B cell (primary cell): ENCODE data around the gene TUG1. TPM values are rescaled to one million over a fixed set of nuclear protein-coding genes. Genes with fewer than 3 reads are reported as not detected.
A peak's percentile ranks its signal among the peaks of the same experiment; 100 is the strongest.

ENCODE experiments used
- ATAC-seq: fragments of 200-7000 bp; cut with Tn5 transposase; one replicate; pipeline ENCODE4 v1.10.0; 2021; ENCODE audit warnings: low read depth, mild to moderate bottlenecking, moderate number of reproducible peaks, moderate library complexity
- CTCF ChIA-PET: fragments of 350-600 bp; sonication (Branson Sonifier 250); formaldehyde crosslinking; loops from one replicate; lab custom pipeline; 2021; ENCODE audit warnings: antibody characterized with exemption, inconsistent platforms; lab: Charles Lee
- POLR2A ChIA-PET: fragments of 350-600 bp; sonication (Branson Sonifier 250); formaldehyde crosslinking; loops from one replicate; lab custom pipeline; 2021; ENCODE audit warnings: antibody characterized with exemption; lab: Charles Lee
- DNase-seq: peaks from one replicate; pipeline ENCODE4 v3.0.0; 2013
- H2AFZ ChIP-seq: 2 replicates; pipeline ENCODE4 v1.6.1; 2012; ENCODE audit warnings: mild to moderate bottlenecking, low read depth, low read length; ENCODE audit not compliant: insufficient read depth, poor library complexity, severe bottlenecking
- H3K27ac ChIP-seq, 2 donors: 1 replicate in 1 of 2; 2 replicates in 1 of 2; pipeline ENCODE4 v1.5.1; 2012 to 2013; ENCODE audit warnings: low read length in 2 of 2, mild to moderate bottlenecking in 2 of 2, moderate library complexity in 1 of 2
- H3K27me3 ChIP-seq, 4 experiments: fragments of 200-600 bp in 1 of 4; sonication (generic) in 1 of 4; replicated peaks in 1 of 4; 1 replicate in 2 of 4; 2 replicates in 2 of 4; pipeline versions ENCODE4 v1.6.1 to v1.7.0; 2013 to 2016; ENCODE audit warnings: low read length in 3 of 4, mild to moderate bottlenecking in 2 of 4, mixed read lengths in 1 of 4, moderate library complexity in 1 of 4; ENCODE audit not compliant: insufficient read depth in 4 of 4, control insufficient read depth in 3 of 4; ENCODE audit errors: control extremely low read depth in 1 of 4
- H3K36me3 ChIP-seq, 2 experiments: replicated peaks in 1 of 2; 1 replicate in 1 of 2; 2 replicates in 1 of 2; pipeline versions ENCODE4 v1.6.1 to v1.7.1; 2013; ENCODE audit warnings: low read length in 1 of 2; ENCODE audit not compliant: insufficient read depth in 2 of 2, control insufficient read depth in 1 of 2; ENCODE audit errors: control extremely low read depth in 1 of 2, extremely low read depth in 1 of 2
- H3K4me1 ChIP-seq, 2 donors: fragments of 200-600 bp in 1 of 2; sonication (generic) in 1 of 2; 1 replicate in 1 of 2; 2 replicates in 1 of 2; pipeline versions ENCODE4 v1.5.1 to v1.6.1; 2013 to 2017; ENCODE audit warnings: low read length in 2 of 2; ENCODE audit not compliant: control insufficient read depth in 2 of 2, insufficient read depth in 2 of 2
- H3K4me2 ChIP-seq: replicated peaks from 2 replicates; pipeline ENCODE3; 2012; ENCODE audit warnings: mild to moderate bottlenecking, low read depth, low read length; ENCODE audit not compliant: poor library complexity, severe bottlenecking
- H3K4me3 ChIP-seq, 5 experiments: fragments of 200-600 bp in 1 of 5; sonication (generic) in 1 of 5; 1 replicate in 3 of 5; 2 replicates in 2 of 5; pipeline versions ENCODE4 v1.5.1 to v1.7.0; 2011 to 2016; ENCODE audit warnings: low read length in 4 of 5, mild to moderate bottlenecking in 4 of 5, low read depth in 2 of 5, control low read depth in 1 of 5, moderate library complexity in 1 of 5; ENCODE audit not compliant: insufficient read depth in 1 of 5; ENCODE audit errors: control extremely low read depth in 1 of 5, extremely low read depth in 1 of 5
- H3K79me2 ChIP-seq: fragments of 200-600 bp; sonication (generic); one replicate; pipeline ENCODE4 v1.6.0; 2016; ENCODE audit warnings: low read length; ENCODE audit not compliant: control insufficient read depth, insufficient read depth
- H3K9ac ChIP-seq: fragments of 200-600 bp; sonication (generic); 2 replicates; pipeline ENCODE4 v1.6.1; 2017; ENCODE audit warnings: mild to moderate bottlenecking, low read length, moderate library complexity
- H3K9me3 ChIP-seq, 3 donors: one replicate each; pipeline versions ENCODE4 v1.6.1 to v1.7.1; 2013; ENCODE audit warnings: low read length in 2 of 3; ENCODE audit not compliant: control insufficient read depth in 2 of 3, insufficient read depth in 1 of 3; ENCODE audit errors: control extremely low read depth in 1 of 3
- H4K20me1 ChIP-seq: 2 replicates; pipeline ENCODE4 v1.6.0; 2012; ENCODE audit warnings: mild to moderate bottlenecking, low read length; ENCODE audit not compliant: insufficient read depth, control insufficient read depth, poor library complexity, severe bottlenecking
- H3K27ac Mint-ChIP-seq: one replicate; pipeline ENCODE4 v1.8.0; 2021; ENCODE audit warnings: mixed read lengths
- H3K27me3 Mint-ChIP-seq: one replicate; pipeline ENCODE4 v1.8.0; 2021; ENCODE audit warnings: mixed read lengths
- H3K4me1 Mint-ChIP-seq: one replicate; pipeline ENCODE4 v1.8.0; 2021; ENCODE audit warnings: mixed read lengths
- H3K4me3 Mint-ChIP-seq: one replicate; pipeline ENCODE4 v1.8.0; 2021; ENCODE audit warnings: mixed read lengths
- H3K9me3 Mint-ChIP-seq: one replicate; pipeline ENCODE4 v1.8.0; 2022; ENCODE audit warnings: mixed read lengths; ENCODE audit not compliant: insufficient read depth
- CTCF ChIP-seq: fragments of 200-600 bp; IDR thresholded peaks from one replicate; pipeline ENCODE4 v1.8.0; 2022; ENCODE audit warnings: antibody characterized with exemption, mild to moderate bottlenecking
- EZH2 ChIP-seq: IDR thresholded peaks from 2 replicates; pipeline ENCODE4 v1.6.1; 2012; ENCODE audit warnings: borderline replicate concordance, low read depth, mild to moderate bottlenecking, moderate library complexity, low read length; ENCODE audit not compliant: insufficient read depth, poor library complexity, severe bottlenecking
- WGBS: methylation state at CpG from one replicate; pipeline ENCODE4 v1.1.5; 2013; ENCODE audit warnings: missing lambda C conversion rate; ENCODE audit not compliant: insufficient coverage; 5-methylcytosine and 5-hydroxymethylcytosine counted together
- intact Hi-C: fragments of 100-400 bp; cut with micrococcal nuclease; formaldehyde crosslinking; loops from one replicate; pipeline ENCODE4 v1.10.0; 2022
- polyA plus RNA-seq: library from polyadenylated mRNA; depleted of rRNA; stranded (reverse); fragments of >200 nt; gene quantifications from 2 replicates; pipeline ENCODE4 v1.2.3, GENCODE V29; 2012
- total RNA-seq, 2 donors: library from RNA; stranded (reverse); fragments of 120-200 nt in 1 of 2; gene quantifications; 1 replicate in 1 of 2; 2 replicates in 1 of 2; pipeline versions ENCODE4 v1.2.3 to v1.2.4, GENCODE V29; 2013 to 2022

Gene TUG1
- total and polyA plus RNA-seq, 2 donors (not counting 1 experiment from before 2014, with no cell fraction given), result 78.9 to 110 TPM

DNA sequence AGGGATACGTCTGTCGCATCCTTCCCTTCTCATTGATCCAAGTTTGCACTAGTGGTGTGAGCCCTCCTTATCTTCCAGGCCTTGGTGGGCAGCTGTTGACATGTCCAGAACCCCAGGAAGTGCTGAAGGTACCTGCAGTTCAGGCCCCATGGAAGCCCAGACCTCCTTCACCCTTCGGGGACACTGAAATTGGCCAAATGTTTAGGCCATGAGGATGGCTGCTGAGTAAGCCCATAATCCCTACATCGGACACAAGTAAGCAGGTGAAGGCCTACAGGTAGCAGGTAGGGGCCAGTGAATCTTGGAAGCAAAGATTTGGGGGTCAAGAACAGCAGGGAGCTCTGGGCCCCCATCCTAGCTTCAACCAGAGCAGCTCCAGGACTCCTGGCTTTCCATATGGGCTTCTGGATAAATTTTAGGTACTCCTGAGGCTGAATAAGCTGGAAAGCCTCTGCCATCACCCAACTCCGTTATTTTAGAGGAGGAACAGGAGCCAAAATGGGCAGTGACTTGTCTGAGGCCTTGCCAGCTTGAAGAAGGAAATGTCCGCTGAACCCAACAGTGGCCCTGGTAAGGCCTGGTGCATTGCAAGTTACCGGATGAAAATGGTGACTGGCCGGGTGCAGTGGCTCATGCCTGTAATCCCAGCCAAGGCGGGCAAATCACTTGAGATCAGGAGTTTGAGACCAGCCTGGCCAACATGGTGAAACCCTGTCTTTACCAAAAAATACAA lies 45.7 kb upstream of the TUG1 start:
- H3K4me3 ChIP-seq, result no peak overlapping the region
- DNase-seq (no peak), ATAC-seq (no peak)
- H3K9me3 Mint-ChIP-seq, result no peaks in the 10 kb centered on the region
- H3K4me1 Mint-ChIP-seq, result peaks cover 12% of the 10 kb centered on the region
- H3K9ac ChIP-seq, result no peak overlapping the region
- H3K27ac Mint-ChIP-seq, result peak overlapping the region; percentile 41
- POLR2A ChIA-PET, result interaction anchor here (0.6 kb wide), 1 partner anchor 186 kb away, joined by 3 read pairs; no protein-coding TSS in a partner anchor
- peak overlapping the region in 1 of 2 donors; percentile 33 for H3K27ac ChIP-seq
- intact Hi-C loops, result loop anchor here (5.0 kb wide), 1 partner anchor 331 kb away; the partner anchor contains the start of gene PES1
- no peak overlapping the region for H2AFZ ChIP-seq
- no peak overlapping the region for H3K4me2 ChIP-seq
- peaks cover 0 to 21% of the 10 kb centered on the region in 2 experiments for H3K36me3 ChIP-seq
- no peak overlapping the region for H3K4me3 Mint-ChIP-seq
- H3K27me3 Mint-ChIP-seq, result peaks cover 3% of the 10 kb centered on the region
- H3K9me3 ChIP-seq, result peaks cover 0 to 9% (median 0%) of the 10 kb centered on the region in 3 donors
- peaks cover 0 to 6% (median under 1%) of the 10 kb centered on the region in 4 experiments for H3K27me3 ChIP-seq
- 98% methylated on average over 8 of the region's 9 CpGs for WGBS
- CTCF ChIA-PET, result interaction anchor here (0.6 to 1.1 kb wide), 3 partner anchors 35 to 332 kb away, joined by 3 to 4 read pairs (median 3); no protein-coding TSS in a partner anchor
- peaks cover 9 to 14% of the 10 kb centered on the region in 2 donors for H3K4me1 ChIP-seq
- H4K20me1 ChIP-seq, result no peaks in the 10 kb centered on the region
- no peak for TF ChIP-seq CTCF
- no peak for TF ChIP-seq EZH2
- peaks cover 23% of the 10 kb centered on the region for H3K79me2 ChIP-seq

- TF ChIP-seq CTCF (no peak), EZH2 (no peak)
- CTCF ChIA-PET, result interaction anchor here (1.5 kb wide), 1 partner anchor 291 kb away, joined by 7 read pairs; no protein-coding TSS in a partner anchor
- Histone ChIP-seq H3K27me3 (peaks cover 0 to 6% (median under 1%) of the 10 kb centered on the region in 4 experiments), H3K9ac (no peak overlapping the region), H3K36me3 (peaks cover 0 to 31% of the 10 kb centered on the region in 2 experiments), H3K4me1 (peaks cover 9 to 14% of the 10 kb centered on the region in 2 donors), H4K20me1 (no peaks in the 10 kb centered on the region), H3K79me2 (peaks cover 7% of the 10 kb centered on the region), H3K9me3 (peaks cover 0 to 9% (median 0%) of the 10 kb centered on the region in 3 donors), H3K27ac (no peak overlapping the region), H3K4me2 (no peak overlapping the region), H2AFZ (no peak overlapping the region), H3K4me3 (no peak overlapping the region)
- no peak for ATAC-seq
- no peak for DNase-seq
- no peak overlapping the region for H3K4me3 Mint-ChIP-seq
- no peak overlapping the region for H3K27ac Mint-ChIP-seq
- 100% methylated on average over 5 of the region's 5 CpGs for WGBS
- no peaks in the 10 kb centered on the region for H3K27me3 Mint-ChIP-seq
- intact Hi-C loops, result no loop called here
- no peaks in the 10 kb centered on the region for H3K9me3 Mint-ChIP-seq
- peaks cover 9% of the 10 kb centered on the region for H3K4me1 Mint-ChIP-seq
- POLR2A ChIA-PET, result no interaction called here
These were observed 43.4 kb upstream of the TUG1 start for GRCh38 chr22:30925667-30926066.
